Mammary epithelial cell (primary cell): ENCODE data around the gene LZTS3.

Experiments
- CTCF ChIP-seq, 2 donors: IDR thresholded peaks in 1 of 2; conservative IDR thresholded peaks in 1 of 2; 2 replicates each; pipeline ENCODE4 v1.5.1; 2011 to 2012; ENCODE audit warnings: inconsistent platforms in 2 of 2, low read length in 2 of 2, mild to moderate bottlenecking in 2 of 2, control low read depth in 1 of 2, low read depth in 1 of 2; ENCODE audit not compliant: insufficient read depth in 1 of 2; ENCODE audit errors: extremely low read depth in 1 of 2
- EZH2 ChIP-seq: IDR thresholded peaks from 2 replicates; pipeline ENCODE4 v1.6.1; 2012; ENCODE audit warnings: low read length, inconsistent platforms, borderline replicate concordance

DNA sequence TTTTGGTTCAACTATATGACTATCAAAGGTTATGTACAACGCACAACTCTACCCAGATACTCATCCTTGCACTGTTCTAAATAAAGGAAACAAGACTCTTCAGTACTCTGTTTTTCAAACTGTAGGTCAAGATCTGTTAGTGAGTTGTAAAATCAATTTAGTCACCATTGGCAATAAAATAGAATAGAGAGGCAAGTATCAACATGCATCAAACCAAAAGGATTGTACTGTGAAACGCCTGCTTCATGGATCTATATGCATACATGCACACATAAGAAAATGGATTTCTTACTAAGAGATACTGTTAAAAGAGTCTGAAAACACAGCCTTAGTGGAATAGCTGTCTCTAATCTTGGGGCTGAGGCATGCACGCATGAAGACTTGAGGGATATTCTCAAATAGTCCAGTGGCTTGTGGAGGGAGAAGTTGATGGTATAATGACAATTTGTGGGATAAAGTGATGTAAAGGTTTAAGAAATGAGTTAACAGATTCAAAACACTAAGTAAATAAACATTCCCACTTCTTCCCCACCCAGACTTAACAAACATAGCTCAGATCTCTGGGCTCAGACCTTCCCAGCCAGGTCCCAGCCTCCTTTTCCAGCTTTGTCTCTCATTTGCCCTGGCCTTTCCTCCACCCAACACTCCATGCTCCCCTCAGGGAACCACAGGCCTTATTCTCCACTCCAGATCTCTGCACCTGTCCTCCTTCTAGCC, 10.7 kb upstream of the LZTS3 start:
- TF ChIP-seq CTCF (conservative IDR thresholded peaks at IDR 0.05 in 1 of 2, IDR thresholded peaks at IDR 0.05 in 1 of 2; ENCODE audit: extremely low read depth in 1 of 2, insufficient read depth in 1 of 2, low read depth in 1 of 2, low read length in 2 of 2) = no peak
- TF ChIP-seq EZH2 = no peak
